AG10803 (cell line): ENCODE measurements around the gene ZFP3.
"Not testable (repeated sequence)": the region's sequence is repeated elsewhere in the genome, so short reads cannot be mapped to it uniquely, and the experiment has no call there.

ENCODE experiments used
- DNase-seq: peaks from one replicate; pipeline ENCODE4 v3.0.0; 2010; ENCODE audit warnings: low read depth
- H3K4me3 ChIP-seq: 2 replicates; pipeline ENCODE4 v1.5.1; 2011; ENCODE audit warnings: mild to moderate bottlenecking, low read length, control low read depth
- CTCF ChIP-seq: conservative IDR thresholded peaks from 2 replicates; pipeline ENCODE4 v1.5.1; 2011; ENCODE audit warnings: mild to moderate bottlenecking, low read length, control low read depth, inconsistent platforms

The ZFP3 gene

DNA sequence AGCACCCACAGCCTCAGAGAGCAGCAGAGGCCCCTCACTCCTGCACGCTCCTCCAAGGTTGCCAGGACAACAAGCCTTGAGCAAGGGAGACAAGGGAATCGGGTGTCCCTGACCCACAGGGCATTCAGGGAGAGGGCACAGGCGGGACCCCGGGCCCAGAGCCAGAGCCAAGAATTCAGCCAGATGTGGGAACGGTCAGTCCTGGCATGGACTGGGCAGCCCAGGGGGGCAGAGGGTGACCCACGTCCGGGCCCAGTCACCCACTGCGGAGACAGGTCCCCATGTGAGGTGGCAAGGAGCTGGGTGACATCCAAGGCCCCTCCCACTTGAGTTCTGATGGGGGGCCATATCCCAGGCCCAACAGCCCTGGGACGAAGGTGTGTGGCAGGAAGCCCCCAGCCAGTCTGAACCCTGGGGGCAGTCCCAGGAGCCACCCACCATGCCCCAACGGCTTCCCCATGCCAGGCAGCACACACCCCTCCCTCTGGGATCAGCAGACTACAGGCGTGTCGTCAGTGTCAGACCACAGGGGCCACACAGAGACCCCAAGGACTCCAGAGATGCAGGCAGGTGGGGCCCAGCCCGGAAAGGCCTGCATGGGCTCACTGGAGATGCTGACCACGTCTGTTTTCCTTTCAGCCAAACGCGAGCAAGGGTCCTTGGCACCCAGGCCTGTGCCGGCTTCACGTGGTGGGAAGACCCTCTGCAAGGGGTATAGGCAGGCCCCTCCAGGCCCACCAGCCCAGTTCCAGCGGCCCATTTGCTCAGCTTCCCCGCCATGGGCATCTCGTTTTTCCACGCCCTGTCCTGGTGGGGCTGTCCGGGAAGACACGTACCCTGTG, 60.6 kb downstream of the ZFP3 start:
- no peak for DNase-seq
- no peak overlapping the region for H3K4me3 ChIP-seq
- no peak for TF ChIP-seq CTCF

DNA sequence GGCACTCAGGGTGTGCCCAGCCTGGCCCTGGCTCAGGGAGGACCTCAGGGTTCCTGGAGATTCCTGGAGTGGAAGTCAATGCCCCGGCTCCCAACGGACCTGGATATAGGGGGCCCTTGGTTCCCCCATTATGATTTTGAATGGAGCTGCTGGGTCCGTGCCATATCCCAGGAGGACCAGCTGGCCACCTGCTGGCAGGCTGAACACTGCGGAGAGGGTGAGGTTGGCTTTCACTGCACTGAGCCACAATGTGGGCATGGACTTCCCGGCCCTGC, 61.1 kb downstream of the ZFP3 start:
- DNase-seq: no peak
- H3K4me3 ChIP-seq: no peak overlapping the region
- no peak for TF ChIP-seq CTCF

DNA sequence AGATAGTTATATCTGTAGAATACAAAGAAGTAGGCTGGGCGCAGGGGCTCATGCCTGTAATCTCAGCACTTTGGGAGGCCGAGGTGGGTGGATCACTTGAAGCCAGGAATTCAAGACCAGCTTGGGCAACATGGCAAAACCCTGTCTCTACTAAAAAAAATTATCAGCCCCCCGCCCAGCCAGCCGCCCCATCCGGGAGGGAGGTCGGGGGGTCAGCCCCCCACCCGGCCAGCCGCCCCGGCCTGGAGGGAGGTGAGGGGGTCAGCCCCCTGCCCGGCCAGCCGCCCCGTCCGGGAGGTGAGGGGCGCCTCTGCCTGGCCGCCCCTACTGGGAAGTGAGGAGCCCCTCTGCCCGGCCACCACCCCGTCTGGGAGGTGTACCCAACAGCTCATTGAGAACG, 64.6 kb downstream of the ZFP3 start:
- not testable (repeated sequence) for H3K4me3 ChIP-seq, DNase-seq
